HCT116 (cell line): ENCODE results near the gene C1orf159. TPM values are rescaled to one million over a fixed set of nuclear protein-coding genes. Genes with fewer than 3 reads are reported as not detected.
"Not testable (repeated sequence)": the region's sequence is repeated elsewhere in the genome, so short reads cannot be mapped to it uniquely, and the experiment has no call there.

Source experiments
- ATAC-seq: fragments of 200-7000 bp; cut with Tn5 transposase; 2 replicates; pipeline ENCODE4 v1.9.1; 2020; ENCODE audit warnings: mild to moderate bottlenecking, moderate library complexity
- BruUV-seq: library from RNA; stranded (reverse); fragments of 400-500 nt; replicated peaks from 2 replicates; lab custom pipeline; 2021; lab: Mats Ljungman, UMichigan
- CTCF ChIA-PET: fragments of 300-600 bp; sonication (Branson Sonifier 250); formaldehyde crosslinking; loops from one replicate; lab custom pipeline; 2021; ENCODE audit warnings: antibody characterized with exemption; lab: Charles Lee
- POLR2A ChIA-PET: fragments of 300-600, 350-600 bp; sonication (Branson Sonifier 250); formaldehyde crosslinking; loops from one replicate; lab custom pipeline; 2021; ENCODE audit warnings: antibody characterized with exemption; lab: Charles Lee
- RAD21 ChIA-PET, 2 experiments: fragments of 300-600 bp; sonication (Branson Sonifier 250); formaldehyde crosslinking; loops; one replicate each; lab custom pipeline; 2023; ENCODE audit warnings: low total read pairs in 2 of 2; ENCODE audit not compliant: uncharacterized antibody in 2 of 2, unreplicated experiment in 2 of 2, low non-redundant PET in 1 of 2; lab: Charles Lee
- DNase-seq: peaks from one replicate; pipeline ENCODE4 v3.0.0-alpha.2; 2010; ENCODE audit warnings: low read depth, low spot score
- H2AFZ ChIP-seq: fragments of 200-600 bp; shearing (Covaris generic), sonication (generic); 2 replicates; pipeline ENCODE4 v1.6.1; 2017; ENCODE audit warnings: low read depth, mixed run types, mixed read lengths, antibody characterized with exemption, low read length; ENCODE audit not compliant: poor library complexity, severe bottlenecking
- H3K27ac ChIP-seq: 2 replicates; pipeline ENCODE4 v1.5.1; 2012; ENCODE audit warnings: low read depth, low read length
- H3K27me3 ChIP-seq: fragments of 200-600 bp; sonication (generic); 2 replicates; pipeline ENCODE4 v1.6.1; 2016; ENCODE audit warnings: mixed run types, low read length, mixed read lengths; ENCODE audit not compliant: insufficient read depth
- H3K36me3 ChIP-seq, 2 experiments: fragments of 200-500 bp in 1 of 2; fragments of 200-600 bp in 1 of 2; sonication (Bioruptor generic) in 1 of 2; sonication (generic) in 1 of 2; 2 replicates each; pipeline versions ENCODE4 v1.5.1 to v1.6.1; 2014 to 2016; ENCODE audit warnings: low read length in 2 of 2, inconsistent platforms in 1 of 2, mixed read lengths in 1 of 2, mixed run types in 1 of 2; ENCODE audit not compliant: insufficient read depth in 2 of 2, control insufficient read depth in 1 of 2
- H3K4me1 ChIP-seq, 2 experiments: fragments of 200-600 bp in 1 of 2; sonication (generic) in 1 of 2; 2 replicates each; pipeline versions ENCODE4 v1.5.1 to v1.6.1; 2012 to 2017; ENCODE audit warnings: low read length in 2 of 2, inconsistent platforms in 1 of 2, mild to moderate bottlenecking in 1 of 2, mixed read lengths in 1 of 2, mixed run types in 1 of 2, moderate library complexity in 1 of 2; ENCODE audit not compliant: insufficient read depth in 2 of 2, control insufficient read depth in 1 of 2
- H3K4me2 ChIP-seq: fragments of 200-600 bp; sonication (generic); 2 replicates; pipeline ENCODE4 v1.6.1; 2017; ENCODE audit warnings: mixed run types, low read length, mixed read lengths
- H3K4me3 ChIP-seq, 2 experiments: fragments of 200-600 bp in 1 of 2; sonication (generic) in 1 of 2; replicated peaks in 1 of 2; 2 replicates each; pipeline ENCODE4 v1.5.1; 2011 to 2016; ENCODE audit warnings: low read length in 2 of 2, control low read depth in 1 of 2, low read depth in 1 of 2, mild to moderate bottlenecking in 1 of 2, mixed read lengths in 1 of 2, mixed run types in 1 of 2
- H3K79me2 ChIP-seq: fragments of 200-600 bp; sonication (generic); 2 replicates; pipeline ENCODE4 v1.6.1; 2017; ENCODE audit warnings: mild to moderate bottlenecking, mixed run types, low read length, moderate library complexity, mixed read lengths; ENCODE audit not compliant: insufficient read depth
- H3K9ac ChIP-seq: fragments of 200-600 bp; sonication (generic); 2 replicates; pipeline ENCODE4 v1.6.1; 2016; ENCODE audit warnings: low read length, mixed read lengths
- H3K9me2 ChIP-seq: fragments of 200-600 bp; sonication (generic), shearing (Covaris generic); 2 replicates; pipeline ENCODE4 v1.6.1; 2017; ENCODE audit warnings: mixed run types, mild to moderate bottlenecking, moderate library complexity; ENCODE audit not compliant: insufficient read depth
- H3K9me3 ChIP-seq, 2 experiments: fragments of 200-500 bp in 1 of 2; fragments of 200-600 bp in 1 of 2; sonication (Bioruptor generic) in 1 of 2; sonication (generic) in 1 of 2; 2 replicates each; pipeline ENCODE4 v1.6.1; 2014 to 2017; ENCODE audit warnings: low read length in 2 of 2, mixed read lengths in 2 of 2, inconsistent platforms in 1 of 2, low read depth in 1 of 2, mild to moderate bottlenecking in 1 of 2, mixed run types in 1 of 2, moderate library complexity in 1 of 2; ENCODE audit not compliant: control insufficient read depth in 1 of 2, insufficient read depth in 1 of 2
- H4K20me1 ChIP-seq: fragments of 200-600 bp; sonication (generic), shearing (Covaris generic); 2 replicates; pipeline ENCODE4 v1.6.1; 2017; ENCODE audit warnings: mixed run types, mild to moderate bottlenecking, moderate library complexity; ENCODE audit not compliant: insufficient read depth
- ATF3 ChIP-seq: IDR thresholded peaks from 2 replicates; pipeline ENCODE4 v1.6.1; 2012
- ELF1 ChIP-seq: IDR thresholded peaks from 2 replicates; pipeline ENCODE4 v1.6.1; 2012; ENCODE audit warnings: low read depth, borderline replicate concordance
- FOSL1 ChIP-seq: IDR thresholded peaks from 2 replicates; pipeline ENCODE4 v1.6.1; 2012; ENCODE audit warnings: low read depth
- intact Hi-C: fragments of 100-400 bp; cut with micrococcal nuclease; formaldehyde crosslinking; loops from 2 replicates; pipeline ENCODE4 v1.10.0; 2022
- total RNA-seq: library from RNA; stranded (reverse); gene quantifications from one replicate; pipeline ENCODE4 v1.2.1, GENCODE V29; 2021; ENCODE audit not compliant: unreplicated experiment

C1orf159 gene
- total RNA-seq, 1 experiment from 2014 or later, result 22.7 TPM

DNA sequence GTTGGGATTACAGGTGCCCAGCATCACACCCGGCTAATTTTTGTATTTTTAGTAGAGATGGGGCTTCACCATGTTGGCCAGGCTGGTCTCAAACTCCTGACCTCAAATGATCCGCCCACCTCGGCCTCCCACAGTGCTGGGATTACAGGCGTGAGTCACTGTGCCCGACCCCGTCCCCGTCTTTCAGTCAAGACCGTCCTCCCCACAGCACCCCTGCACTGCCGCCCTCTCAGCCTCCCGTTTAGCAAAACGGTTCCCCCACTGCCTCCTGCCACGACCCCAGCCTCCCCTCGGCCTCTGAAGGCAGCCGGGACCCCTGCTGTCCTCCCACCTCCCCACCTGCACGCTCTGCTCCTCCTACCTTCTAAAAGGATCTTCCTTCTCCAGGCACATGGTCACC lies 26.5 kb upstream of the C1orf159 start:
- intact Hi-C loops, H3K27ac ChIP-seq, H3K9me2 ChIP-seq, ATAC-seq, H3K4me3 ChIP-seq, H3K4me2 ChIP-seq, H2AFZ ChIP-seq, CTCF ChIA-PET, H4K20me1 ChIP-seq, H3K36me3 ChIP-seq, POLR2A ChIA-PET, H3K9me3 ChIP-seq, DNase-seq, H3K27me3 ChIP-seq, RAD21 ChIA-PET, H3K79me2 ChIP-seq, H3K9ac ChIP-seq, BruUV-seq: not testable (repeated sequence)
- peaks cover 3 to 13% of the 10 kb centered on the region in 2 experiments; a peak in 3 of 4 replicates for H3K4me1 ChIP-seq

GRCh38 chr1:1141911-1142250 lies 26.0 kb upstream of the C1orf159 start:
- ATAC-seq, result no peak
- POLR2A ChIA-PET, result no interaction called here

More at GRCh38 chr1:1141911-1142250, 26.0 kb upstream of the C1orf159 start:
- Histone ChIP-seq H2AFZ (no peak overlapping the region), H3K4me3 (no peak overlapping the region), H3K9ac (no peak overlapping the region), H3K4me1 (peaks cover 5 to 15% of the 10 kb centered on the region in 2 experiments; a peak in 3 of 4 replicates), H3K27me3 (no peaks in the 10 kb centered on the region), H3K36me3 (no peaks in the 10 kb centered on the region), H3K4me2 (no peak overlapping the region), H3K27ac (no peak overlapping the region), H3K9me2 (no peaks in the 10 kb centered on the region), H3K79me2 (no peaks in the 10 kb centered on the region), H4K20me1 (no peaks in the 10 kb centered on the region), H3K9me3 (no peaks in the 10 kb centered on the region)
- no TSS peak for BruUV-seq
- no peak for DNase-seq
- no peak for TF ChIP-seq FOSL1
- TF ChIP-seq ATF3, result no peak
- no peak for TF ChIP-seq ELF1
- ChIA-PET CTCF (no interaction called here), RAD21 (no interaction called here)
- intact Hi-C loops, result no loop called here
